Measurements from ENCODE around the gene LILRB2.
A peak's percentile ranks its signal among the peaks of the same experiment; 100 is the strongest.
"Not testable (repeated sequence)": the region's sequence is repeated elsewhere in the genome, so short reads cannot be mapped to it uniquely, and the experiment has no call there.

Gene LILRB2

DNA sequence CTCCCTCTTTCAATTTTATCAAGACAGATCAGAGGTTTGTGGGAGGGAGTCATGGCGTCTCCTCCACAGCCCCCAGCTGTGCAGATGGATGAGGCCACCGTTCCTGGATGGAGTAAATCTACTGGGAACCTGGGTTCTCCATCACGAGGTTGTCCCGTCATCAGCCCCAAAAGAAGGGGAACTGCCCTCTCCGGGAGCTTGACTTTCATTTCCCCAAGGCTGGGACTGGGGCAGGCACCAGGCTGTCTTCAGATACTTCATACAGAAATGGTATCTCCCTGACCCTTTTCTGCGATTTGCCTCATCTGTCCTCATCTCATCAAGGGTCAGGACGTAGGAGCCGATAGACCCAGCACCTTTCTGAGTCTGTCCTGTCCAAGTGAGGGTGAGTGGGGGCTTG lies 9.8 kb downstream of the LILRB2 start:
- no peak for DNase-seq

DNA sequence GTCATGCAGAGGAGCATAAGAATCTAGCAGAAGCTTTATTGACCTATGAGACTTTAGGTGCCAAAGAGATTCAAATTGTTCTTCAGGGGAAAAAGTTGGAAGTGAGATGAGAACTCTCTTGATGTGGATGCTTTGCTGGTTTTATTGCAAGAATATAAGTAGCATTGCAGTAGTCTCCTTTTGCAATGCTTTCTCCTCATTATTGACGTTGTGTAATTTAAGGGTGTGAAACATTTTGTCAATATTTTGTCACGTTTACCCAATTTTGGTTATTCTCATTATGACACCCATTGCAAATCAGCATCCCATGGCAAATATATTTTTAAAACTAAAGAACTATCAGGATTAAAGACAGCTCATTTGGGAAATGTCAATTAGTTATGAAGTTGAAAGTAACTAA lies 12.0 kb downstream of the LILRB2 start:
- DNase-seq, result no peak

DNA sequence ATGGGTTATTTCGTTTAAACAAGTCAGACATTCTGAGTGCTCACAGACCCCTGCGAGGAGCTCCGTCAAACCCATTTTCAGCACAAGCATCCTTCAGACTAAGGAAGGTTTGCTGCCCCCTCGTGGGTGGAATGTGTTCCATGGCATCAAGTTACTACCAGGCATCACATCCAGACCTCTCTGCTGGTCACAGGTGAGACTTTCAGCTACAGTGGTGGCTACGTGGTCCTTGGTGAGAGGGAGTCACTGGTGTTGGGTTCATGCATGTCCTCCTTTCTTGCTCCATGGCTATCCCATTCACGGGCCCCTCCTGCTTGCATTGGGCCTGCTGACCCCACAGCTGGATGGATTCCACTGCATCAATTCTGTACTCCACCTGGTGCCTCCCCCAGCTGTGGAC lies 14.8 kb downstream of the LILRB2 start:
- peak; percentile 66 for DNase-seq

DNA sequence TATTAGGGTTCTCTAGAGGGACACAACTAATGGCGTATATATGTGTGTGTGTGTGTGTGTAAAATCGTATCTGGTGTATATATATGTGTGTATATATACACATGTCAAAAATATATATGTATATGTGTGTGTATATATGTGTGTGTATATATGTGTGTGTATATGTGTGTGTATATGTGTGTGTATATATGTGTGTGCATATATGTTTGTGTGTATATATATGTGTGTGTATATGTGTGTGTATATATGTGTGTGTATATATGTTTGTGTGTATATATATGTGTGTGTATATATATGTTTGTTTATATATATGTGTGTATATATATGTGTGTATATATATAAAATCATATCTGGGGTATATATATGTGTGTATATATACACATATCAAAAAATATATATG lies 18.4 kb downstream of the LILRB2 start:
- DNase-seq, result no peak

DNA sequence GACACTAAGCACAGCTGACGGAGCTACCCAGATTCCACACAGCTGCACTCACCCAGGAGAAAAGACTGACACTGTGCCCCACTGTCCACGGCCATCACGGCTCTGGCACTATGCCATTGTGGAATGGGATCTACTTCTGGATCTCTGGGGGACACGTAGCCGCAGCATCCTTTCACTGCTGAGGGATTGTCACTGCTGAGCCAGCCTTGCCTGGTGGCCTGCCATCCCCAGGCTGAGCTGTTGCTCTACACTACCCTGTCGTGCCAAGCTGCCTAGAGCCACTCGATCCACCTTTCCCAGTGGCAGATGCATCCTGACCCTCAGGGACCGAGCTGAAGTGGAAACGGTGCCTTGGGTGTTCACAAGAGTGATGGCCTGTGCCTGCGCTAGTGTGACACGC lies 18.8 kb downstream of the LILRB2 start:
- DNase-seq, result no peak

DNA sequence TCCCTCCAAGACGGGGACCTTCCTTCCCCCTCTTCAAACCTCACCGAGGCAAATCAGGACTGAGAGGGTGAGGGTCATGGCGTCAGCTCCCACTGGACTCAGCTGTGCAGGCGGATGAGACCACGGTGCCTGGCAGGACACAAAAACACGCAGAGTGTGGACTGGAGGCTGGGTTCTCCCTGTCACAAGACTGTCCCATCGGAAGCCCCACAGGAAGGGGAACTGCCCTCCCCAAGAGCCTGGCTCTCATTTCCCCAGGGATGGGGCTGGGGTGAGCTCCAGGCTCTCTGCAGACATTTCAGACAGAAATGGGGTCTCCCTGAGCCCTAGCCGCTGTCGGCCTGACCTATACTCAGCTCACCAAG lies 23.8 kb downstream of the LILRB2 start, which contains the start of gene LILRB5:
LILRB5 (minus strand) TSS at position 158 of the 365 bp plus-strand sequence; CDS start at position 78, 80 bp downstream.
- DNase-seq, result no peak

DNA sequence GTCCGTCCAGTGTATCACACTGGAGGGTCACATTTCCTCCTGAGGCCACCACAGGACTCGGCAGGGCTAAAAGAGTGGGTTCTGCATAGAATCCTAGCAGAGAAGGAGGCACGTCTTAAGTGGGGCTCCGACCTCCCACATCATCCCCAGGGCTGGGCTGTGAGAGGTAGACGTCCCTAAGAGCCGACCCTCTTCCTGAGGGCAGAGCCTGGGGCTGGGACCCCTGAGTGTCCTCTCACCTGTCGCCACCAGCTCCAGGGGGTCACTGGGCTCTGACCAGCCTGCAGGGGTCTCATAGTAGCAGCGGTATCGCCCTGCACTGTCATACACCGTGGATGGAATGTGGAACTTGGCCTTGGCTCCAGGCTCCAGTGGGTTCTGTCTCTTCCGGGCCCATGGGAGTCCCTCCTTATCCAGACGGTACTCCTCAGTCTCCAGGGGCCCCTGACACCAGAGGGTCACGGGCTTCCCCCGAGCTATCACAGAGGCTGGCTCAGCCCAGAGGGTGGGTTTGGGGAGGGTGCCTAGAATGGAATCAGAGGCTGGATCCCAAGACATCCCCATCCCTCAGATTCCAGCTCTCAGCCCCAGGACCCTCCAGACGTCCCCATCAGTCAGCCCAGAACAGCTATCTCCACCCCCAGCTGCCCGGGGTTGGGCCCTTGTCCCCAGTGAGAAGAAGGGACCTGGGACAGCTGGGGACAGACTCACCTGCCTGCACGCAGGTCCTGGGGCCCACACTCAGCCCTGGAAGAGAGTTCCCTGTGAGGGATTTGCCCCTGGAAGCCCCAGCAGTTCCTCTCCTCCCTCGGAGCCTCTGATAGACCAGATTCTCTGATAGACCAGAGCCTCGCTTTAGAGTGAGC lies 24.4 kb downstream of the LILRB2 start:
- no peak for DNase-seq

DNA sequence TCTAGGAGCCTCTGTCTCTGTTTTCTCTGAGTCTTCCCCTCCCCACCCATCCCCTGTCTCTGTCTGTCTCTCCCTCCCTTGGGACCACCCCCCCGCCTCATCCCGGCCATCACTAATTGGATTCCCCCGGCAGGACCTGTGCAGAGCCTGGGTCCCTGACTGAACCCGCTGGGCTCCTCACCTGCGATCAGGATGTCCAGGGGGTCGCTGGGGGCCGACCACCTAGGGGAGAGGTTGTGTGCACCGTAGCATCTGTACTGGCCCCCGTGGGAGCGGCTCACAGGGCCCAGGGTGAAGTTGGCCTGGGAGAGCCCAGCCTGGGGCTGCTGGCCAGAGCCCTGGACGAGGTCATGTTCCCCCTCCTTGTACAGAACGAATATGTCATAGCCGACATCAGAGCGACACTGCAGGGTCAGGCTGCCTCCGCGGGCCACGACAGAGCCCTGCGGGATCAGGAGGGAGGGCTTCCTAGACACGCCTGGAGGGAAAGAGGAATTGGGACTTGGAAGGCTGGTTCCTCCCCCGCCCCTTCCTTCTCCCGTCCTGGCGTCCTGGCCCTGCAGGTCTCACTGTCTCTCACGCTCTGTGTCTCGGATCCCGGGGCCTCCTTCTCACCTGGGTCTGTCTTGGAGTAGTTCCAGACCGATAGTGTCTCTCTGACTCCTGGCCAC lies 25.7 kb downstream of the LILRB2 start:
- no peak for DNase-seq

DNA sequence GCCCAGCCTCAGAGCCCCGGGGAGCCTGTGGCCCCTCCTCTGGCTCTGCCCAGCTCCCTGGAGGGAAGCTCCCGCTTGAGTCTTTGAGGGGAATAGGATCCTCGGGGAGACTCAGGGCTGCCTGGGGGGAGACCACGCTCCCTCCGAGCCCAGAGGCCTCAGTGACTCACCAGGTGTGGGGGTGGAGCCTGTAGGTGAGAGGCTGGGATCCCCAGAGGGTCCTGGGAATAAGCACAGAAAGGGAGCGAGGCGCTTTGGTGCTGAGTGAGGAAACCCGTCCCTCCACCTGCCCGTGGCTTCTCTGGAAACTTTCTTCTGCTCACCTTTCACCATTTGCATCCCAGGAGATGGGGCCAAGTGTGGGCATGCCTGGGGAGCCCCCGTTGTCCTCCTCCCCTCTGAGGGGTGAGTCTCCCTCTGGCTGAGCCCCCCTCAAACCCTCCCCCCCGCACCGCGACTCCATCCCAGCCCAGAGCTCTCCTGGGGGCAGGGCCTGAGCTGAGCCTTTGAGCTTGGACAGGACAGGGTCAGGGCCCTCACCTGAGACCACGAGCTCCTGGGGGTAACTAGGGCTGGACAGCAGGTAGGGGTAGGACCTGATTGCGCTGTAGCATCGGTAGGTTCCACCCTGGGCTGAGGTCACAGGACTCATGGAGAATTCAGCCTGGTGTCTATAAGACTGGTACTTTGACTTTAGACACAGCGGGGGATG lies 26.6 kb downstream of the LILRB2 start:
- DNase-seq, result no peak

DNA sequence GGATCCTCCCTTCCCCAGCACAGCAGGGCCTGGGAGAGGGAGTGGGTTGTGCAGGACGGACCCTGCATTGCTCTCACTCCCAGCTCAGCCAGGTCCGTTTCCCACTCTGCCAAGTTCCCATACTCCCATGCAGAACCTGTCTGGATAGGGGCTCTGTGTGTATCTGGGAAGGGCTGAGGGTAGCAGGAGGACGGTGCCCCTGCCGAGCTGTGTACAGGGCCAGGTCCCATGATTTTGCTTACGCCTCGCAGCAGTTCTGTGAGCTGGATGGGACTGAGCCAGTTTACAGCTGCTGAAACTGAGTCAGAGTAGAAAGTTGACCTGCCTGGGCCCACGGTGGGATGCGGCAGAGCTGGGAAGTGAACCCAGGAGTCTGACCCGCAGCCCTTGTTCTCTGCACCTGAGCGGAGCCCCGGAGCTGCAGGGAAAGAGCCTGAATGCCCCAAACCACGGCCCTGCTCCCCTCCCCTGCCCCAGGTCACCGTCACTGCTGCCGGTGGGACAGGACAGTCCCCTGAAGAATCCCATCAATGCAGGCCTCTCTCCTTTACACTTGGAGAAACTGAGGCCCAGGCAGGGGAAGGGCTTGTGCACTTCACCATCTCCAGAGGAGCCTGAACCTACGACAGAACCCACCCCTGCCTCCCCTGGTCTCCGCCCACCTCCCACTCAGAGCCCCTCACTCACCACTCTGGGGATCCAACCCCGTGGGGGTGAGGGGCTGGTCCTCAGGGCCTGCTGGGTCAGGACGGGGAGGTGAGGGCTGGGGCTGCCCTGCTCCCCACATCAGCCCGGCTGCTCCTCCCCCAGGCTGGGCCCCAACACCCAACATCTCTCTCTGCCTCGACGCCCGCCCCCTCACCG lies 27.3 kb downstream of the LILRB2 start:
- no peak for DNase-seq

DNA sequence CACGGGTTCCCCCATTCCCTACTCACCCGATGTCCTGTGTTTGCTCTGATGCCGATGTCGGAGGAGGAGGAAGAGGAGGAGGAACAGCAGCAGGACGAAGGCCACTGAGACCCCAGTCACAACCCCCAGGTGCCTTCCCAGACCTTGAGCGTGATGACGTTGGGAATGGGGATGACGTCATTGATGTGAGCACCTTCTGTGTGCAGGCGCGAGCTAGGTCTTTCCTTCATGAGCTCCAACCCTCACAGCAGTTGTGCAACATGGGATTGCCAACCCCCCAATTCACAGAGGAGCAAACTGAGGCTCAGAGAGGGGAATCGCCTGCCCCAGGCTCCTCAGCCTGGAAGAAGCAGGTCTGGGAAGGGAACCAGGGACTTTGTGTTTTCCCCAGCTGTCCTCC lies 28.1 kb downstream of the LILRB2 start:
- no peak for DNase-seq

DNA sequence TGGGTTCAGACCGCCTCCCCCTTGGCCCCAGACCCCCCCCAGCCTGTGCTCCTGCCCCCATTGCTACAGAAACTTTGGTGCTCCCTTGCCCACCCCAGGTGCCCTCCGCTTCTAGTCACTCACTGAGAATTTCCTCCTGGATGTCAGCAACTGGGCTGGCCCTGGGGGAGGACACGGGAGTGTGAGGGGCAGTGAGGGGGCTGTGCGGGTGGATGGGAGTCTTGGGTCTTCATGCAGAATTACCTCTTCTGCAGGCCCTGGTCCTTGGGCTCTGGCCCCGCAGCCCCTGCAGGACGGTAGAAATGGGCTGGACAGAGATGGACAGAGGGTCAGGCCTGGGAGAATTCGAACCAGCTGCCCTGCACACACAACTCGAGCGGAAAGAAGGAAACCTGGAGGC lies 28.7 kb downstream of the LILRB2 start:
- DNase-seq, result no peak

DNA sequence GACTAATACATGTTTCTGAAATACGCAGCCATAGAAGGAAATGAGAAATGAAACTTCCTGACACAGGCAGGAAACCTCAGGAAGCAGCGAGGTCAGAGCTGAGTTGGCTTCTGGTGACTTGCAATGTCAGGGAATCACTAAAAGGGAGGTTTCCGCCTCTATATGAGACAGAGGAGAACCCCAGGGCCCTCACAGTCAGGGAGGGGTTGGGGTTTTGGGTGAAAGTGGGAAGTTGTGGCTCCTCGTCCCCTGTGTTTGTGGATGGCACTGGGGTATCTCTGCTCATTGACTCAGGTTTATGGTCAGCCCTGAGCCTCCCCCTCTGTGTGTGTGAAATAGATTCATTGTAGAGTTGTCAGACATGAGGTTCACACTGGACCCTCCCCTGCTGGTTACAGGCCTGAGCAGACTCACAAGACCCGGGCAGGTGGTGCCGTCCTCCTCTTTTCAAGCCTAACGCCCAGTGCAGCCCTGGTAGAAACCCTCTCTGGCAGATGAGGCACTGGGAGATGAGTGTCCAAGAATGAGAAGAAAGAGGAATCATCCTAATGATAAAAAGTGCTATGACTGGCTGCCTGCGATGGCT lies 32.8 kb downstream of the LILRB2 start:
- DNase-seq, result peak; percentile 34

DNA sequence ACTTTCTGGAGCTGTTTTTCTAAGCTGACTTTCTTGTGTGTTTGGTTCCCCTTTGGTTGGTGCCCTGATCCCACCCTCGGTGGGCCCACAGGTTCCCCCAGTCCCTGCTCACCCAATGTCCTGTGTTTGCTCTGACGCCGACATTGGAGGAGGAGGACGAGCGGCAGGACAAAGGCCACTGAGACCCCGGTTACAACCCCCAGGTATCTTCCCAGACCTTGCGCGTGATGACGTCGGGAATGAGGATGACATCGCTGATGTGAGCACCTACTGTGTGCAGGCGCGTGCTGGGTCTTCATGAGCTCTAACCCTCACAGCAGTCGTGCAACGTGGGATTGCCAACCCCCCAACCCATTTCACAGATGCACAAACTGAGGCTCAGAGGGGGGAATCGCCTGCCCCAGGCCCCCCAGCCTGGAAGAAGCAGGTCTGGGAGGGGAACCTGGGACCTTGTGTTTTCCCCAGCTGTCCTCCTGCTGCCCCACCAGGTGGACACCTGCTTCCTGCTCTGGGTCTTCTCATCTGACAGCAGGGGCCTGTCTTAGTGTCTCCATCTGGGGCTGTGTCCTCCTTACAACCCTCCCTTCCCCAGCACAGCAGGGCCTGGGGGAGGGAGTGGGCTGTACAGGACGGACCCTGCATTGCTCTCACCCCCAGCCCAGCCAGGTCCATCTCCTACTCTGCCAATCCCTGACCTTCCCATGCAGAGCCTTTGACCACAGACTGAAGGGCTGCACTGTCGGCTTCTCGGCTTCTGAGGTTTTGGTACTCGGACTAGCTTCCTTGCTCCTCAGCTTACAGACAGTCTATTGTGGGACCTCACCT lies 33.6 kb downstream of the LILRB2 start:
- no peak for DNase-seq

DNA sequence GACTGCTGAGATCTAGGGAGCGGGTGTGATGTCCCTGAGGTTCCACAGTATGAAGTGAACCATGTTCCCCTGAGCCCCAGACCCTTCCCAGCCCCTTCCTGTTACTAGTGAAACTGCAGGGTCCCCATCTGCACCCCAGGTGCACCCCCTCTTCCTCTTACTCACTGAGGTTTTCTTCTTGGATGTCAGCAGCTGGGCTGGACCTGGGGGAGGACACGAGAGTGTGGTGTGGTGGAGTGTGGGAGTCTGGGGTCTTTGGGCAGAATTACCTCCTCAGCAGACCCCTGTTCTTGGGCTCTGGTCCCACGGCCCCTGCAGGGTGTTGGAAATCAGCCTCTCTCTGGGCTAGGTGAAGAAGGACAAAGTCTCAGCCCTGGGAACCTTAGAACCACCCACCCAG lies 35.0 kb downstream of the LILRB2 start:
- DNase-seq, result no peak

DNA sequence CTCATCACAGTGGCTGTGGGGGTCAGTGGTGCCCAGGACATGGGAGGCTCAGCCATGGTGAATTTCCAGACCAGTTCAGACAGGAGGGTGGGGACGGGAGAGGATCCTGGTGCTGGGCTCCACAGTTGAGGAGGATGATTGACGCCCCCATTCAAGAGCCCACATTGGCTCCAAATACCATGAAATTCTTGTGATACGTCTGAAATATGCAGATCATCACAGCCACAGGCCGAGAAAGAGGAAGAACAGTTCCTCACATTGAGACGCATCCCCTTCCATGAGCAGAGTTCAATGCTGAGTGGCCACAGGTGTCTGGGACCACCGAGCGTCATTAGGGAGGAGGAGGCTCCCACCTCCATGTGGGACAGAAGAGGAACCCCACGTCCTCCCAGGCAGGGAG lies 37.1 kb downstream of the LILRB2 start:
- DNase-seq, result not testable (repeated sequence)

DNA sequence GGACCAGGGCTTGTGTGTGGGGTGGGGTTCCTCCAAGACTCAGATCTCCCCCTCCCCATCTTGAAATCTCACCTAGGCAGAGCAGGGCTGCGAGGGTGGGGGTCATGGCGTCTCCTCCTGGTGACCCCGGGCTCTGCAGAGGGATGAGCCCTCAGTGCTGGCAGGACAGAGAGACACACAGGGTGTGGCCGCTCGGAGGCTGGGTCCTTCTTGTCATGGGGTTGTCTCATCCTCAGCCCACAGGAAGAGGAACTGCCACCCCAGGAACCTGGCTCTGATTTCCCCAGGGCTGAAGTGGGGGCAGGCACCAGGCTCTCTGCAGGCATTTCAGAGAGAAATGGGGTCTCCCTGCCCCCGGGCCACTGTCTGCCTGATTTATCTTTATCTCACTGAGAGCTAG lies 38.3 kb downstream of the LILRB2 start, which contains the start of gene LILRA6:
LILRA6 (minus strand) TSS at position 145 of the 400 bp plus-strand sequence.
- not testable (repeated sequence) for DNase-seq

DNA sequence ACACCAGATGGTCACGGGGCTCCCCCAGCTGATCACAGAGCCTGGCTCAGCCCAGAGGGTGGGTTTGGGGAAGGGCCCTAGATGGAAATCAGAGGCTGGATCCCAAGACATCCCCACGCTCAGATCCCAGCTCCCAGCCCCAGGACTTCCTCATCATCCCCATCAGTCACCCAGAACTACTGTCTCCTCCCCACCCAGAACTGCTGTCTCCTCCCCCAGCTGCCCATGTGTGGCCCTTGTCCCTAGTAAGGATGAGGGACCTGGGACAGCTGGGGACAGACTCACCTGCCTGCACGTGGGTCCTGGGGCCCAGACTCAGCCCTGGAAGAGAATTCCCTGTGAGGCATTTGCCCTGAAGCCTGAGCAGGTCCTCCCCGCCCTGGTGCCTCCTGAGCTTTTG lies 38.7 kb downstream of the LILRB2 start:
- not testable (repeated sequence) for DNase-seq

DNA sequence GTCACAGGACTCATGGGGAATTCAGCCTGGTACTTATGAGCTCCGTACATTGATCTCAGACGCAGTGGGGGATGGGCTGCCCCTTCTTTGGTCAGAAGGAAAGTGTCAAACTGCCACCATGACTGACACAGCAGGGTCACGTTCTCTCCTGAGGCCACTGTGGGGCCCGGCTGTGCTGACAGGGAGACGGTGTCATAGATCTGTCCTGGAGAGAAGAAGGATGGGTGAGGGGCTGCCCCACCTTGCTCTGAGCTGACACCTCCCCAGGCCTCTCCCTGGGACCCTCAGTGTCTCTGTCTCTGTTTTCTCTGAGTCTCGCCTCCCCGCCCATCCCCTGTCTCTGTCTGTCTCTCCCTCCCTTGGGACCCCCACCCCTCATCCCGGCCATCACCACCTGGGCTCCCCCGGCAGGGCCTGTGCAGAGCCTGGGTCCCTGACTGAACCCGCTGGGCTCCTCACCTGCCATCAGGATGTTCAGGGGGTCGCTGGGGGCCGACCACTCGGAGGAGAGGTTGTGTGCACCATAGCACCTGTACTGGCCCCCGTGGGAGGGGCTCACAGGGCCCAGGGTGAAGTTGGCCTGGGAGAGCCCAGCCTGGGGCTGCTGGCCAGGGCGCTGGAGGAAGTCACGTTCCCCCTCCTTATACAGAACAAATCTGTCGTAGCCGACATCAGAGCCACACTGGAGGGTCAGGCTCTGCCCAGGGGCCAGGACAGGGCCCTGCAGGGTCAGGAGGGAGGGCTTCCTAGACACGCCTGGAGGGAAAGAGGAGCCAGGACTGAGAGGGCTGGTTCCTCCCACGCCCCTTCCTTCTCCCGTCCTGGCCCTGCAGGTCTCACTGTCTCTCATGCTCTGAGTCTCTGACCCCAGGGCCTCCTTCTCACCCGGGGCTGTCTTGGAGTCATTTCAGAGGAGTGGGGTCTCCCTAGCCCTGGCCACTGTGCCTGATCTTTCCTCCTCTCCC lies 40.3 kb downstream of the LILRB2 start:
- not testable (repeated sequence) for DNase-seq

All from CD4-positive, alpha-beta T cell treated with Interleukin-6 for 4 hours (primary cell).